Effector memory CD4-positive, alpha-beta T cell (primary cell): Measurements from ENCODE around the gene CACNA2D3.

Source experiments
- DNase-seq, 3 donors: peaks; one replicate each; pipeline ENCODE4 v3.0.0-alpha.2; 2020
- H3K27ac ChIP-seq: 2 replicates; pipeline ENCODE4 v1.7.0; 2013; ENCODE audit warnings: mild to moderate bottlenecking, low read length, moderate library complexity; ENCODE audit not compliant: insufficient read depth, poor library complexity, severe bottlenecking
- H3K27me3 ChIP-seq: replicated peaks from 2 replicates; pipeline ENCODE4 v1.7.0; 2013; ENCODE audit warnings: mild to moderate bottlenecking, low read length; ENCODE audit not compliant: insufficient read depth, control insufficient read depth, poor library complexity, severe bottlenecking
- H3K36me3 ChIP-seq: 2 replicates; pipeline ENCODE4 v1.7.0; 2013; ENCODE audit warnings: mild to moderate bottlenecking, low read length, moderate library complexity; ENCODE audit not compliant: control insufficient read depth, insufficient read depth
- H3K4me1 ChIP-seq: 2 replicates; pipeline ENCODE4 v1.7.0; 2013; ENCODE audit warnings: low read length, mild to moderate bottlenecking; ENCODE audit not compliant: control insufficient read depth, insufficient read depth, poor library complexity, severe bottlenecking
- H3K4me3 ChIP-seq: 2 replicates; pipeline ENCODE4 v1.7.0; 2013; ENCODE audit warnings: low read length, low read depth, mild to moderate bottlenecking; ENCODE audit not compliant: insufficient read depth, poor library complexity, severe bottlenecking
- H3K9me3 ChIP-seq: 2 replicates; pipeline ENCODE4 v1.7.0; 2013; ENCODE audit warnings: mild to moderate bottlenecking, low read length, moderate library complexity; ENCODE audit not compliant: control insufficient read depth

Gene CACNA2D3

DNA sequence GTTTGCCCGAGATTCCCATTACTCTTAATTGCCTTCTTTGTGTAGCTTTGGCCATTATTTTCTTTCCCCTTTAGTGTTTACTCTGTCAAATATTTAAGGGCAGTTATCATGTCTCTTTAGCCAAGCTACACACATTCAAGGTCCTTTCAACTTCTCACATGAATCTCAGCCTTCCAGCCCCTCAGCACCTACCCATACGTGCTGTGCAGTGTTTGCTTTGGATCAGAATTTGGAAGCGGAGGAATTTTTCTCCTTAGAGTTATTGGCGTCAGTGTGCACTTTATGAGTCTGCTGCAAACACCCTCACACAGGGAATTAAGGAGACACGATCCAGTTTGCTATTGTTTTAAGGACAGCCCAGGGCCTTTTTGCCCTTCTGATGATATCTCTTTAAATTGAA lies 231.6 kb downstream of the CACNA2D3 start:
- Histone ChIP-seq H3K36me3 (no peaks in the 10 kb centered on the region), H3K9me3 (no peaks in the 10 kb centered on the region), H3K4me3 (no peak overlapping the region), H3K4me1 (no peaks in the 10 kb centered on the region), H3K27ac (no peak overlapping the region), H3K27me3 (no peaks in the 10 kb centered on the region)
- no peak for DNase-seq

GRCh38 chr3:54355800-54356199 lies 233.4 kb downstream of the CACNA2D3 start:
- no peaks in the 10 kb centered on the region for H3K4me1 ChIP-seq
- no peak for DNase-seq
- H3K27me3 ChIP-seq = no peaks in the 10 kb centered on the region
- no peak overlapping the region for H3K27ac ChIP-seq
- no peaks in the 10 kb centered on the region for H3K9me3 ChIP-seq
- H3K36me3 ChIP-seq = no peaks in the 10 kb centered on the region
- no peak overlapping the region for H3K4me3 ChIP-seq

GRCh38 chr3:54356261-54357045 lies 234.1 kb downstream of the CACNA2D3 start:
- H3K4me3 ChIP-seq = no peak overlapping the region
- no peaks in the 10 kb centered on the region for H3K9me3 ChIP-seq
- no peaks in the 10 kb centered on the region for H3K27me3 ChIP-seq
- DNase-seq = no peak
- no peaks in the 10 kb centered on the region for H3K36me3 ChIP-seq
- no peak overlapping the region for H3K27ac ChIP-seq
- H3K4me1 ChIP-seq = no peaks in the 10 kb centered on the region

DNA sequence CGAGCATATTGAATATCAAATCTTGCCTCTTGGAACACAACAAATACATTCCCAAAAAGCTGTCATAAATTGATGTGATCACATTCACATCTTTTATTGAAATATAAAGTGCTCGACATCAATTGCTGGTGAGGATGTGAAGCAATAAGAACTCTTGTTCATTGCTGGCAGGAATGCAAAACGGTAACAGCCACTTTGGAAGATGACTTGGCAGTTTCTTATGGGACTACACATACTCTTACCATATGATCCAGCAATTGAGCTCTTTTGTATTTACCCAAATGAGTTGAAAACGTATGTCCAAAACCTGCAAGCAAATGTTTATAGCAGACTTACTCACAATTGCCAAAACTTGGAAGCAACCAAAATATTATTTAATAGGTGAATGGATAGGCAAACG lies 234.9 kb downstream of the CACNA2D3 start:
- H3K4me3 ChIP-seq = no peak overlapping the region
- H3K9me3 ChIP-seq = no peaks in the 10 kb centered on the region
- H3K36me3 ChIP-seq = no peaks in the 10 kb centered on the region
- H3K27me3 ChIP-seq = no peaks in the 10 kb centered on the region
- H3K4me1 ChIP-seq = no peaks in the 10 kb centered on the region
- no peak overlapping the region for H3K27ac ChIP-seq
- no peak for DNase-seq

GRCh38 chr3:54358316-54358715 lies 236.0 kb downstream of the CACNA2D3 start:
- no peak for DNase-seq
- no peaks in the 10 kb centered on the region for H3K4me1 ChIP-seq
- no peak overlapping the region for H3K27ac ChIP-seq
- no peaks in the 10 kb centered on the region for H3K36me3 ChIP-seq
- H3K27me3 ChIP-seq = no peaks in the 10 kb centered on the region
- H3K4me3 ChIP-seq = no peak overlapping the region
- H3K9me3 ChIP-seq = no peaks in the 10 kb centered on the region

DNA sequence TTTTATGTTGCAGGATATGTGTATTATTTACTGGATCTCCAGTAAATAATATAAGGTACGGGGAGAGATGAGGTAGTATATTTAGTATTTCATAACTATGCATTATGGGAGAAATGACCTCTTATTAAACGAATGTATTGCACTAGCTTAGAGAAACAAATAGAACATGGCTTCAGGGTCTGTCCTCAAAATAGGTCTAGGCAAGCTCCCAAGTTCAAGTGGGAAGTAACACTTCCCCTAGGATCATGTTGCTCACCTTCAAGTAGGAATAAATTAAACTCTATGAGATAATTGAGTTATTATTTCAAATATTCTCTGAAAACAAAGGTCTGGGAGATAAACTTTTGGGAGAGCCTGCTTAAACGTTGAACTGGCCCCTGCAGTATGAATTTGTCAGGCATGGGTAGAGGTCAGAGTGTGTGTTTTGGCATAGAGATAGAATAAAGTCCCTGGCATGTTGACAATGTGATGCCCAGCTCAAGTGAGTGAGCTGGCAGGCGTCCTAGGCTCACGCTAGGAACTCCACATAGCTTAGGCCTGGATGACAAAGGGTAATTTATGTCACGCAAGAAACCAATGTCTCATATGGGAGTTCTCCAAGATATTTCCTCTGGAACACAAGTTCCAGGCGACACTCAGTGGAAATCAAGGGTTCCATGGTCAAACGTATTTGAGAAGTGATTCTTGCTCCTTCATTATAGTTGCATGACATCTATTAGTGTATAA lies 236.8 kb downstream of the CACNA2D3 start:
- DNase-seq = no peak
- no peak overlapping the region for H3K27ac ChIP-seq
- no peaks in the 10 kb centered on the region for H3K4me1 ChIP-seq
- H3K9me3 ChIP-seq = no peaks in the 10 kb centered on the region
- no peak overlapping the region for H3K4me3 ChIP-seq
- no peaks in the 10 kb centered on the region for H3K27me3 ChIP-seq
- no peaks in the 10 kb centered on the region for H3K36me3 ChIP-seq

GRCh38 chr3:54360320-54360719 lies 238.0 kb downstream of the CACNA2D3 start:
- H3K4me3 ChIP-seq = no peak overlapping the region
- no peaks in the 10 kb centered on the region for H3K36me3 ChIP-seq
- H3K27ac ChIP-seq = no peak overlapping the region
- H3K4me1 ChIP-seq = no peaks in the 10 kb centered on the region
- H3K9me3 ChIP-seq = no peaks in the 10 kb centered on the region
- no peak for DNase-seq
- no peaks in the 10 kb centered on the region for H3K27me3 ChIP-seq

DNA sequence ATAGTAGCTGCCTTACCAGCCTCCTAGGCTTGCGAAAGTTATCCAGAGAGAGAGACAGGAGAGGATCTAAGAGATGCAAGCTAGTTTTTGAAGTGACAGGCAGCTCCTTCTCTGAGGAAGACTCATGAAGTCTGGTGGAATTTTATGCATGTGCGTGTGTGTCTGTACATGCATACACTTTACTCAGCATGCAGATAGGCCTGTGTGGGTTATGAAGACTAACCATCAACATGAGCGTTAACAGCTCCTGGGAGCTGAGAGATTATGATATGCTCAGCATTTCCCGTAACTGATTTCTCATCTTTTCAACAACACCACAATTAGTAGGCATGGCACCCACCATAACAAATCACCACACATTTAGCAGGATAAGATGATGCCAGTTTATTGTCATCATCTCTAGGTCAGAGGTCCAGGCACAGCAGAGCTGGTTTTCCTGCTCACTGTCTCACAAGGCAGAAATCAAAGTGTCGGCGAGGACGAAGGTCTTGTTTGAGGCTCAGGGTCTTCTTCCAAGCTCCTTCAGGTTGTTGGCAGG lies 239.5 kb downstream of the CACNA2D3 start:
- Histone ChIP-seq H3K9me3 (no peaks in the 10 kb centered on the region), H3K36me3 (no peaks in the 10 kb centered on the region), H3K4me1 (no peaks in the 10 kb centered on the region), H3K27me3 (no peaks in the 10 kb centered on the region), H3K27ac (no peak overlapping the region), H3K4me3 (no peak overlapping the region)
- DNase-seq = no peak

DNA sequence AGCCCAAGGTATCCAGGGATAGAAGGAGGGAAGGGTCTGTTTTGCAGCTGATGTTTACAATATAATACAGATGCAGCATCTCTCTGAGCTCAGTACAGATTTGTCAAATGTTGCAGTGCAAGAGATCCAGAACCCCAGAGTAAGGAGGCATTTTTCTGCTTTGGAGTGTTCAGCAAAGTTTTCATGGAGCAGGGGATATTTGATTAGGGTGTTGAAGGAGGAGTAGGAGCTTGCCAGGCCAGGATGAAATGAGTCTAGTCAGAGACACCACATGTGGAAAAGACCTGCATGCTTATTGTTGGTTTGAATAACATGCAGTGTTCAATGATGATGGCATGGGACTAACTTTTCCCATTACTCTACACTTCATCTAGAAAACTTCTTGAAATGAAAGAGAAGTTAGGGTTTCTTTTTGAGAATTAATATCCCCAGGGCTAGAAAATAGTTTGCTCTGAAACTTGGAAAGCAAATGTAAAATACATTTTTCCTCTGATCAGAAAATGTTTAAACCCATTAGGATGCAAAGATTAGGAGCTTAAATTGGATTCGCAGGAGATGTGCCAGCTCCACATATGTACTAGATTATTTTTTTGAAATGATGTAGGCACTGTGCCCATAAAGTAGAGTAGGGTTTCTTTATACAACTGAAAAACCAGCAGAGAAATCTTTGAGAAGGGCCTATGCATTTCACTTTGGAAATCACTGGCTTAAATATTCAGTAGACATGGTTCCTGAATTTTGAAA lies 243.8 kb downstream of the CACNA2D3 start:
- Histone ChIP-seq H3K9me3 (no peaks in the 10 kb centered on the region), H3K4me1 (no peaks in the 10 kb centered on the region), H3K27ac (no peak overlapping the region), H3K27me3 (no peaks in the 10 kb centered on the region), H3K4me3 (no peak overlapping the region), H3K36me3 (no peaks in the 10 kb centered on the region)
- no peak for DNase-seq
